GM21360 (cell line): Measurements from ENCODE around the gene DCD.
A peak's percentile ranks its signal among the peaks of the same experiment; 100 is the strongest.
"Not testable (repeated sequence)": the region's sequence is repeated elsewhere in the genome, so short reads cannot be mapped to it uniquely, and the experiment has no call there.

Source experiments
- ATAC-seq: cut with Tn5 transposase; IDR thresholded peaks from one replicate; pipeline ENCODE4 v1.9.1; 2021; ENCODE audit warnings: mild to moderate bottlenecking, moderate library complexity; ENCODE audit not compliant: unreplicated experiment

Gene DCD, protein sequence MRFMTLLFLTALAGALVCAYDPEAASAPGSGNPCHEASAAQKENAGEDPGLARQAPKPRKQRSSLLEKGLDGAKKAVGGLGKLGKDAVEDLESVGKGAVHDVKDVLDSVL

DNA sequence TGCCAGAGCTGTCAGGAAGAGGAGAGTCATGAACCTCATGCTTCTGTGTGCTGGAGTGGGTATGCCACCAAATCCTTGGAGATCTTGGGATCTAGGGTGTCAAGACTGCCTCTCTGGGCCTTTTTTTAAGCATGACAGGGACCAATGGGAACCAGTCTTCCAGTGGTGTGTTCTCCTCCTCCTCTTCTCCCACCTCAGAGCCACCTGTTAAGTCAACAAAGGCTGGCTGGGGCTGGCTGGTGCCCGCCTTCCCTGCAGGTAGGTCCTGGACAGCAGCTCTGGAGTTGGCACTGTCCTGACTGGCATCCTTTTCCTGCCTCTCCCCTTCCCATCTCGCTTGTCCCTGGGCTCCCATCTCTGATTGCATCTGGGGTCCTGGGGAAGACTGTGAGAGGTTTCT, at the start of gene DCD:
TSS of gene DCD (minus strand) at position 101 of the 400 bp plus-strand sequence. CDS start at position 39, 62 bp downstream.
- ATAC-seq: no peak

DNA sequence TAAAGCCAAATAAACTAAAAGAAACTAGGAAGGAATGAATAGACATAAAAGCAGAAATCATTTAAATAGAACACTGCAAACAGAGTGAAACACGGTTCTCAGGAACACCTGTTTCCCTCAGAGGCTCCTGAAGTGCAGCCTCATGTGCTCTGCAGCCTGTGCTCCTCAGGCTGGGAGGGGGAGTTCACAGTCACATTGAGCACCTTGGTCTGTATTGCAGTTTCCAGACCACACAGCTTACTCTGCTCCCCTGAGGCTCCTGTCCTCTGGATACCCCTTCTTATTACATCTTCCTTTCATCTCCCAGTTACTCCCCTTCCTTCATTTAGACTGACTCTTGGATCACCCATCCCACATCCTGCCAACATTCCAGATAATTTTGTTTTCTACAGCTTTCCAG, 49.7 kb upstream of the DCD start:
- ATAC-seq: no peak

DNA sequence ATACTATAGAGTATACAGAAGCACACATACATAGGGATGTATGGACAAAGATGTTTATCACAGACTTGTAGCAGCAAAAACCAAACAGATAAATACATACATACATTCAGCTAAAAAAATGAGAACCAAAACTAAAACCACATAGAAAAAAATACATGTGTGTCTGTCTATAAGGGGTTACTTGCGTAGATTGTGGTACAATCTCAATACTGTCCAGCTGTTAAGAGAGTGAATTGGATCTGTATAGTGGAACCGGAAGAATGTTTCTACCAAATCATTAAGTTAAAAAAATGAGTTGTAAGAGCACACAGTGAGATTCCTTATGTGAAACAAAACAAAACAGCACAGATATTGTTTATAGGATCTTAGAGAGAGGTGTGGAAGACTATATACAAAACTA, 44.2 kb upstream of the DCD start:
- no peak for ATAC-seq

DNA sequence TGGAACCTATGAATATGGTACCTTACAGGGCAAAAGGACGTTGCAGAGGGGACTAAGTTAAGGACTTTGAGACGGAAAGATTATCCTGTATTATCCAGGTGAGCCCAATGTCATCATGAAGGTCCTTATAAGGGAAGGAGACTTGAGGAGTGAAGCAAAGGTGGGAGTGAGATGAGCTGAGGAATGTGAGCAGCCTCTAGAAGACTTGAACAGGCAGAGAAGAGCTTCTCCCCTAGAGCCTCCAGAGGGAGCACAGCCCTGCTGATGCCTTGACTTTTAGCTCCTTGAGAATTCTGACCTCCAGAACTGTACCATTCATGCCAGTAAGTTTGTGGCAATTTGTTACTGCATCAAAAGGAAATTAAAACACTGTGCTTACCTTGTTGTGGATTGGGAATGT, 41.8 kb upstream of the DCD start:
- no peak for ATAC-seq

DNA sequence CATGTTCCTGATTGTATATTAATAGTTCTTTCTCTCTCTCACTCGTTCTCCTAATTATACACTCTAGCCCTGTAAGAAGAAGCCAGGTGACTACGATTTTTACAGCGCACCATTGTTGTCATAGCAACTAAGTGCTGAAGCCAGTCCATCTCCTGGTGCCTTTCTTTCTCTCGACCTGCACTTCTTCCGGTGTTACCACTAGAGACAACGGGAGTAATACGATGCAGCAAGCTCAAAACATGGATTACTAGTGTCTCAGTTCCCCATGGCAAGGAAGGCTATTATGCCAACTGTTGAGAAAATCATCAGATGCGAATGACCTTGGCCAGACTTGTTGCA, 40.8 kb upstream of the DCD start:
- no peak for ATAC-seq

DNA sequence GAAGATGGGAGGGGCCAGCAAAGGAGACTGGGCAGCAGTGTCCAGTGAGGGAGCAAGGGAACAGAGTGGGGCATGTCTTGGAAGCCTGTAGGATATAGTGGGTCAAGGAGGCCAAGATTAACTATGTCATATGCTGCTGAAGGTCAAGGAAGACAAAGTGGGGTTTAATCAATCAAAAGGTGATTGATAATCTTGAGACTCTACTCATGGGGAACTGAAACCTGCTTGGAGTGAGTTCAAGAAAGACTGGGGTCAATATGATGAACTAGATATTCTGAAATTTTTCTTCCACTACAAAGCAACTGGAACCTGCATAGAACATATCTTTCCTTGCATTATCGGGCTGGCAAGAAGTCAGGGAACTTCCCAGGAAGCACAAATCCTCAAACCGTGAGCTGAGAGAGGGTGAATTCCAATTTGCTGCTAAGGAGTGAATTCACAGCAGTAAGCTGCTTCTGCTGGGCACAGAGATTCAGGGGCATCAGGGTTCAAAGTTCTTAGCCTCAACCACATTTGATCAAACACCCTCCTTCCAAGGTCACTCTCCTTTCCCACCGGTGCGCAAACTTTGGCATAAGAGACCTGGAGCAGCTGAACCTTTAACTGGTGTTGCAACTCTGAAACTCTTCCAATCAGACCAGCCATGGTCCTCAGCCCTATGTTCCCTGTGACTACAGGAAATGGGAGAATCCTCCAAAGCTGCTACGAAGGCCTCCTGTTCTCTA, 40.3 kb upstream of the DCD start:
- no peak for ATAC-seq

DNA sequence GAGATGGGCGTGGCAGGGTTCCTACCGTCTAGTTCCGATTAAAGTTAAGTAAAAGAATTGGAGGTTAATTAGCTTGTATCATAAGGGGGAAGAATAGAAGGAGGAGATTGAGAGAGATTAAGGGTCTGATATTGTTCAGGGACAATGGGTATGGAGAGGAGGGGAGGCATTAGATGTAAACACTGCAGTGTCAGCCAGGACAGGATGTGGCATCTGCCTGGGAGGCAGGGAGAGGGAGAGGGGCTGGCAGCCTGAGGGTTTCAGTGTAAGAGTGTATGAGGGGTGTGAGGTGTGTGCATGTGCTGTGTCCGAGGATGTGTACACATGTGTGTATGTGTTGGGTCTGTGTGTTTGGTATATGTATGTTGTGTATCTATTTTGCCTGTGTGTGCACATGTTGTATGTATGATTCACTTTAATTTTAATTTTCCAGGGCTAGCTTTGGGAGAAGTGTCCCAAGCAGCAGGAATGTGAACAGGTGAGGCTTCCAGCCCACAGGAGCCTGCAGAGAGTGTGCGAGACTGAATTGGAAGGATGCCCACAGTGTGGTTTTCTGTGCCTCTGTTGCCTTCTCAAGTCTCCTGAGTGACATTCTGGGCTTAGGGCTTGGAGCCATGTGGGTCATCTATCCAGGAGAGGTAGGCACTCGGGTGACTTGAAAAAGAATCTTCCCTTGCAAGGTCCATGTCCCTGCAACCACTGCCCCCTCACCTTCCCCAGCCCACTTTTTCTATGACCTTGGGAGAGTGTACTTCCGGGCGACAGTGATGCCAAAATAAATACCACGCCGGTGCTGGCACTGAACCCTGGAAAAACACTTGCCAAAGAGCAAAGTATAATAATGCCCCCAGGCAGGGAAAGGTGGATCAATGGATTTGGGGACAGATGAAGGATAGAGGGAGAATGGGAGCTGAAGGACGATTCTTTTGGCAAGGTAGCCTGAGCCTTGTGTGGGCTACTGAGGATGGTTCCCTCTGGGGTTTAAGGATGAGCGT, 36.8 kb upstream of the DCD start:
- ATAC-seq: no peak

DNA sequence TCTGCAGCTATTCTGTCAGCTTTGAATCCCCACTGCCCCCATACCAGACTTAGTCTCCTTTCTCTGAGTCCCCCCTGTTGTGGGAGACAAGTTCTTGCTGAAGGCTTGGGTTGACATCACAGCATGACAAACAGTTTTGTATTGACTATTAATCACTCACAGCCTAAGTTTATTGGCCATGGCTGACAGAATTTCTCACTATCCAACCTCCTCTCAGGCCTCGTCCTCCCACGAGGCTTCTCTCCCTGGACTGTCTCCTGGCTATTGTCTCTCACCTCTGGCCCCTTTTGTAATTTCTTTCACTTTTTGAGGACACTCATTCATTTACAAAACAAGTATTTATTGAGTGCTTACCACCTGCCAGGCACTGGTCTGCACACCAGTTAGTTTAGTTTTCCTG, 35.2 kb upstream of the DCD start:
- no peak for ATAC-seq

DNA sequence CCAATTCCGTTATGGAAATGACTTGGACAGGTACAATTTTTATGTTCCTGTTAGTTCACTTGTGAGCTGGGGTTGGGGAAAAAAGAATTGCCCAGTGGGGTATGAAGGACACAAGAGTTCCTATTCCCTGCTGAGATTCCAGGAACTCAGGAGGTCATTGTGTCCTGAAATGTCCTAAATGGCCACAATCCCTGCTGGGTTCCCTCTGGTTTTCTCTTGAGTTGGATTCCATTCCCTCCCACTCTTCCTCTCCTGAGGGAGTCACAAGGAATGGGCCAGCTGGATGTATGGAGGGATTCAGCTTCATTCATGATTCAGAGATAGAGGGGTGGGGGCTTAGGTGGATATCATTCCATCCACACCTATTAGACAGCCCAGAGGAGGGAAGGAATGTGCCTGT, 34.5 kb upstream of the DCD start:
- ATAC-seq: no peak

DNA sequence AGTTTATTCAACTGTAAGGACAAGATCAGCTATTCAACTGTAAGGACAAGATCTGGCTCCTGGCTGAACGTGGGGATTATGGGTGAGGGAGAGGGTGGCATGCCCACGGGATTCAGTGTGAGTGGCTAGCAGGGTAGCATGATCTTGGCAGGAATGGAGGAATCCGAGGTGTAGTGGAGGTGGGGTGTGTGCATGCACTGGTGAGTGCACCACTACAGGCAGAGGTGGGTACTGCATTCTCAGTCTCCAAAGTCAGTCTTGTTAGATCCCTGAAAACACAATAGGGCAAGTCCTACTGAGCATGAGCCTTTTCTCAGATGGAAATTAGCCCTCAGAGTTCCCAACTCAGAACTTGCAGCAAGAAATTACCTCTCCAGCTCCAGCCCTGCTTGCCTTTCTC, 32.2 kb upstream of the DCD start:
- peak; percentile 76 for ATAC-seq

DNA sequence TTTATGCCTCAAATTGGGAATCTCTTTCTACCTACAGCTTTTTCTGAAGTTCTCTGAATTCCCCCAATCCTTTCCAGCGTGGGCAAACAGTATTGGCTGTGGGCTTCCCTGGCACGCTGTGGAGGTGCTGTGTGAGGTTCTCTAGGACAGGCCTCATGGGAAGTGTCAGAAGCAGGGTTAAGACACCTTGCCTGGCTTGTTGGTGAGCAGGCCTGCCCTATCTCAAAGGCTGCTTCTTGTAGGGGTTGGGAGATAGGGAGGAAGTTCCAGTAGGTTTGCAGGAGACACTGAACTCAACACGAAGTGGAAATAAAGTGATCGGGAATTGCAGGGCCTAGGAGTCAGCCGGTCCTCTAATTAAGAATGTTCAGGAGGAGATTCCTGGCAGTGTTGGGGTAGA, 30.0 kb upstream of the DCD start:
- ATAC-seq: no peak

DNA sequence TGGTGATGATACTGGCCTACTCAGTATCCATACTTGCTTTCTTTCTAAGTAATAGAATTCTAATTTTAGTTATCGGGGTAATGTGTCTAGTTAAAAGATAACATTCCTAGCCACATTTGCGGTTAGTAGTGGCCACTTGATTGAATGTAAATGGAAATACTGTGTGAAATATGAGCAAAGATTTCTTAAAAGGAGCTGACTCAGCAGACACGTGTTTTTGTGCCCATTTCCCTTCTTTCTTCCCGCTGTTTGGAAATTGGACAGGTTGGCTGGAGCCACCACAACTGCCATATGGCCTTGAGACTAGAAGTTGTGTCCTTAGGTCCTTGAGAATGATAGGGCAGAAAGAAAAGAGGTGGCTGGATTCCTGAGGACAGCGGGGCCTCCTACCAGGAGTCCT, 19.8 kb upstream of the DCD start:
- ATAC-seq: no peak

DNA sequence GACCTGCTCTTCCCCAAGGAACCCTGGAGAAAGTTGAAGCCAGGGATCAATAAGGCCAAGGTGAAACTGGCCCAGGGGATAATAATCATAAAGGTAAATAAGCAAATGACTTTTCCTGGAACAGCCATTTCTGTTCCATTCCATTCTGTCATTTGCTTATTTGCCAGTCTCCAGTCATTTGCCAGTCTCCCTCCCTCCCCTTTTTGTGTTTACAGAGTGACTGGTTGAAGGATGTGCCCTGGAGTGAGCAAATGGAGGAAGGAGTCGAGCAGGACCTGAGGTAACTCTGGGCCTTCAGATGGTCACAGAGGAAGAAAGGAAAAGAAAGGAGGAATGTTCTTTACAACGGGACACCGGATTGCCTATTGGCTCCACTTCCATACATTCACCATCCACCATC, 17.8 kb upstream of the DCD start:
- ATAC-seq: no peak

DNA sequence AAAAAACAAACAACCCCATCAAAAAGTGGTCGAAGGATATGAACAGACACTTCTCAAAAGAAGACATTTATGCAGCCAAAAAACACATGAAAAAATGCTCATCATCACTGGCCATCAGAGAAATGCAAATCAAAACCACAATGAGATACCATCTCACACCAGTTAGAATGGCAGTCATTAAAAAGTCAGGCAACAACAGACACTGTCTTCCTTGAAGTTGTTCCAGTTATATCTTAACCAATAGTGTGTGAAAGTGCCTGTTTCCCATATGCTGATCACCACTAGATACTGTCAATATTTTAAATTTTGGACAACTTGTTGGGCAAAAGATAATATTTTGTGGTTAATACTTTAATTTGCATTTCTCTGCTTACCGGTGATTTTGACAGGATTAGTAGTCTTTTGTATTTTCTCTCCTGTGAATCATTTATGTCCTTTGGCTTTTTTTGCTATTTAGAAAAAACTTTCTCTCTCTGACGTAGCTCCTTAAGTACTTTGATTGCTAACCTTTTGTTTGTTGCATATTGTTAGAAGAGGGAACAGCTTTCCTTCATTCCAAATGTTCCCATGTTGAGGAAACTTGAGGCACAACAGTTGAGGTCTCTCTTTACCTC, 17.0 kb upstream of the DCD start:
- not testable (repeated sequence) for ATAC-seq

DNA sequence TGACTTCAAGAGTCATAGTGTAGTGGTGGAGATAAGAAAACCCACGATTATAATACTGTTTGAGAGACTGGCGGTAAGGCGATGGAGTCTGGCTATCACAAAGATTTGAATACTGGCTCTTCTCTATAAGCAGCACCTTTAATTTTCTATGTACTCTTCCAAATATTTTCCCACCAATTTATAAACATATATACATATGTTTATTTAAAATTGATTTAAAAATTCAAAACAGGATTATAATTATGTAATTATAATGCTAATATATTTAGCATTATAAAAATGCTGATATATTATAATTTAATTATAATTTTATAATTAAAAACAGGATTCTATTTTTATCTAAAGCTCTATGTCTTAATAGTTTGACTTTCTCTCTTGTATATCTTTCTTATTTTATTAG, 15.4 kb upstream of the DCD start:
- ATAC-seq: no peak

DNA sequence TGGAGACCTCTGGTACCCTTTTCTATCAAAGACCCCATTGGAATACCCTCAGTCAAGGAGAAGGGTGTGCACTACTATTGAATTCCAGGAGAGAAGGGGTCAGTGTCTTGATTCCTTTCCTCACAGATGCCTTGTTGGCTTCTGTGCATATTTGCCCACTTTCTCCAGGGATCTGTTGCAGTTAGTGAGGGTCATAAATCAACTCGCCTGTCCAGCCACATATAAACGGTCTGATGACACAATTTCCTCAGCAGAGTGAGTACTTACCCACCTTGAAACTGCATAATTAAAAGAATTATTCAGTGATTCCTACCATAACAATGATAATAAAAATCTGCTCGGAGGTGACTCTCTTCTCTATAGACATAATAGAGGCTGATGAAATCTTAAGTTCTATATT, 13.9 kb upstream of the DCD start:
- ATAC-seq: no peak

DNA sequence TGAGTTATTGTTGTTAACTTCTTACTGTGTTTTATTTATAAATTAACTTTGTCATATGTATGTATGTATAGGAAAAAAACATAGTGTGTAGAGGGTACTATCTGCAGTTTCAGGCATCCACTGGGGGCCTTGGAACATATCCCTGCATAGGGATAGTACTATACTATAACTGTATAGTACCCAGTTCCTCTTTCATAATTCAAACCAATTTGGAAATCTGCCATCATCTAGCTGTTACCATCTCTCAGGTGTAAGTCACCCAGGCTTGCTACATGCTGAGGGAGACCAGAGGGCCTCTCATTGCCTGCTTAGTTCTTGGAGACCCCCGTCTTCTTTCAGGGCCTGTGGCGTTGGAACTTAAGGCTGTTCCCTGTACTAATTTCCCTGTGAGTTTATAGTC, 12.9 kb upstream of the DCD start:
- peak; percentile 67 for ATAC-seq

DNA sequence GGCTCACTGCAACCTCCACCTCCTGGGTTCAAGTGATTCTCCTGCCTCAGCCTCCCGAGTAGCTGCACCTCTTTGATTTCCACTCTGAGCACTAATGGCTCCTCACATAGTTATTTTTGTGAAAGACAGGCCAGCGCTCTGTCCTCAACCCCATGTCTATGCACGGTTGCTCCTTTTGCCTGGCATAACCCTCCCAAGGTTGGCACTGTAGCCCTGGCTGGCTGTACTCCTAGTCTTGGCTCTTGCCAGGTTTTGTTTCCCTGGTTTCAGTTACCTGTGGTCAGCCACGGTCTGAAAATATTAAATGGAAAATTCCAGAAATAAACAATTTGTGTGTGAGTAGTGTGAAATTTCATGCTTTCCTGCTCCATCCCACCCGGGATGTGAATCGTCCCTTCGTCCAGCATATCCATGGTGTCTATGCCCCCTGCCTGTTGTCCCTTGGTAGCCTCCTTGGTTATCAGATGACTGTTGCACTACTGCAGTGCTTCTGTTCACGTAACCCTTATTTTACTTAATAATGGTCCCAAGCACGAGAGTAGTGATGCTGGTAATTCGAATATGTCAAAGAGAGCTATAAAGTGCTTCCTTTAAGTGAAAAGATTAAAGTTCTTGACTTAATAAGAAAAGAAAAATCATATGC, 12.3 kb upstream of the DCD start:
- no peak for ATAC-seq

DNA sequence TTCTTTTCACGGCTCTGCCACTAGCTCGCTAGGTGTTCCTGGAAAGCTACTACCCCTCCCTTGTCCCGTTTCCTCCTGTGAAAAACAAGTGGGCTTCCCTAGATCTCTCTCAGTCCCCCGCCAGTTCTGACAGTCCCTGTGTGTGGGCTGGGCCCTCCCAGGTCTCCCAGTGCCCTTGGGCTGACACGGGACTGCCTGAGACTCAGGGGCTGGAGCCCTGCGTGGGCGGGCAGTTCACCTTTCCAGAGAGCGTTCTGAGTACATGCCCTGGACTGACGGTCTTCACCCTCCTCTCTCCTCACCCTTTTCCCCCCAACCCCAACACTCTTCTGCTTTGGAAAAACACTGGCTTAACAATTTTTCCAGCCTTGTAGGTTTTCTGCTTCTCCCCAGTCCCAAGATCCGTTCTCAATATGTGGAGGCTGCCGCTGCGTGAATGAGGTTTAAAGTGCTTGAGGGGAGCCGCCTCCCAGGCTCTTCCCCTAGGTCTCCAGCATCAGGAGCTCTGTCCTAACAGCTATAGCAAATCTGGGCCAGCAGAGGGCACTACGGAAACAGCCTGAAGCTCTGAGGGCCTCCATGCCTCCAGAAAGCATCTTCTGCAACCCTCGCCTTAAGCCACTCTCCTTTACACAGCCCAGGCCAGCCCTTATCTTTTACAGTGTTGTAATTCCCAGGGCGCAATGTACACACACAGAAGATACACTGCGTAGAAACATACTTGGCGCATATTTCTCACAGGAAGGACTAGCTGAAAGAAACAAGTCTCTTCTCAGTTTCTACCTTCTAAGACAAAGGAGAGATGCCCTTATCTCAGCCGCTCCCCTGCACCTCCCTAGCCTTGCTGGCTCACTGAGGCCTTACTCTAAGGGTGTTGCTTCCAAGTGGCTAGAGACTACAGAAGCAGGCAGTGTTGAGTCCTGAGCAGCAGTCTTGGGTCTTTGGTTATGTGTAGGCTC, 10.4 kb upstream of the DCD start:
- no peak for ATAC-seq

DNA sequence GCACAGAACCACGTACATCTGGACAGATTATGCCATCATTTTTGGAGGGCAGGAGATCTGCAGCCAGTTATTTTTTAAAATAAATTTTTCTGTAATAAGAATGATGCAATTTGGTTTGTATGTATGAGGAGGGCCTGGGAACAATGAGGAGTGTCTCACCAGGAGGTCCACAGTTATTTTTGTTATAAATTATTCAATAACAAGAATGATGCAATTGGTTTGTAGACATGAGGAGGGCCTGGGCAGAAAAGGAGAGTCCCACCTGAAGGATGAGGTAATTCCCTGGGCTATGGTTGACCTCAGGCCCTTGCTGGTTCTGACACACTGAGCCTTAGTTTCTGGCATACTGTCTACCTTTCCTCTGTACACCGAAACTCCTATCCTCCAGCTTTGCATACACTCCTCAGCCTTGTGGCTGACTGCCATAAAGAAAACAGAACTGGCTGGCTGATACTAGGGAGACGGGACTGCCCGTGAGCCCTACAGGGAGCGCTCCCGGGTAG, 9.0 kb upstream of the DCD start:
- no peak for ATAC-seq
